Activated CD4-positive, CD25-positive, alpha-beta regulatory T cell treated with anti-CD3 and anti-CD28 coated beads, Interleukin-2, amount 50 U/mL, for 16 hours (primary cell): ENCODE data around the gene PDLIM7.
"Not testable (repeated sequence)": the region's sequence is repeated elsewhere in the genome, so short reads cannot be mapped to it uniquely, and the experiment has no call there.

Experiments
- DNase-seq: peaks from one replicate; pipeline ENCODE4 v3.0.0-alpha.2; 2020; ENCODE audit warnings: low read depth, low spot score

The PDLIM7 gene, protein sequence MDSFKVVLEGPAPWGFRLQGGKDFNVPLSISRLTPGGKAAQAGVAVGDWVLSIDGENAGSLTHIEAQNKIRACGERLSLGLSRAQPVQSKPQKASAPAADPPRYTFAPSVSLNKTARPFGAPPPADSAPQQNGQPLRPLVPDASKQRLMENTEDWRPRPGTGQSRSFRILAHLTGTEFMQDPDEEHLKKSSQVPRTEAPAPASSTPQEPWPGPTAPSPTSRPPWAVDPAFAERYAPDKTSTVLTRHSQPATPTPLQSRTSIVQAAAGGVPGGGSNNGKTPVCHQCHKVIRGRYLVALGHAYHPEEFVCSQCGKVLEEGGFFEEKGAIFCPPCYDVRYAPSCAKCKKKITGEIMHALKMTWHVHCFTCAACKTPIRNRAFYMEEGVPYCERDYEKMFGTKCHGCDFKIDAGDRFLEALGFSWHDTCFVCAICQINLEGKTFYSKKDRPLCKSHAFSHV

DNA sequence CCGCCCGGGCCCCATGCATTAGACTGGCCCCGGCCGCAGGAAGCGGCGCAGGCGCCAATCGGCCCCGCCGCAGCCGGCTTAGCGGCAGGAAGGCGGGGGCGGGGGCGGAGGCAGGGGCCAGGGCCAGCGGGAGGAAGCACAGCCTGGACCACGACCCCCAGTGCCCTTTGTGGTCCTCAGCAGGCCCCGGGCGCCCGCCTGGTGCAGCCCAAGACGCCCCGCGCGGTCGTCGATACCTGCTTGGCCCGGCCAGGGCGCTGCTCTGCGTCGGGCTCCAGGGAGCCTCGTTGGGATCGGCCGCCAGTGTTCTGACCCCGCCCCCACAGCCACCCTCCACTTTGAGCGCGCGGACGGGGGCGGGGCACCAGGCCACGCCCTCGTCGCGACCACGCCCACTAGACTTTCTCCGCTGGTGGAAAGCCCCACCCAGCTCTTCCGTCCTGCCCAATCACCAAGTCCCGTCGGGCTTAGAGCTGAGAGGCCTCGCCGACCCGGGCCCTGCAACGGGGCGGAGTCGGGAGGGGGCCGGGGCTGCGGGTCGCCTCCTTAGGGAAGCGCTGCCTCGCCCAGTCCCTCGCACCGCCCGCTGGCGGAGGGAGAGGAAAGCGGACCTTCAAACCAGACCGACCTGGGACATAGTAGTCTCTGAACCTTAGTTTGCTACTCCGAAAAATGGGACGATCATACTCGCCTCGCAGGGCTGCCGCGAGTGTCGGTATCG is at the start of gene PDLIM7:
PDLIM7 (minus strand) TSS at position 313 of the 721 bp plus-strand sequence. CDS start 1,092 bp downstream, outside the sequence.
- peak; percentile 85 for DNase-seq

DNA sequence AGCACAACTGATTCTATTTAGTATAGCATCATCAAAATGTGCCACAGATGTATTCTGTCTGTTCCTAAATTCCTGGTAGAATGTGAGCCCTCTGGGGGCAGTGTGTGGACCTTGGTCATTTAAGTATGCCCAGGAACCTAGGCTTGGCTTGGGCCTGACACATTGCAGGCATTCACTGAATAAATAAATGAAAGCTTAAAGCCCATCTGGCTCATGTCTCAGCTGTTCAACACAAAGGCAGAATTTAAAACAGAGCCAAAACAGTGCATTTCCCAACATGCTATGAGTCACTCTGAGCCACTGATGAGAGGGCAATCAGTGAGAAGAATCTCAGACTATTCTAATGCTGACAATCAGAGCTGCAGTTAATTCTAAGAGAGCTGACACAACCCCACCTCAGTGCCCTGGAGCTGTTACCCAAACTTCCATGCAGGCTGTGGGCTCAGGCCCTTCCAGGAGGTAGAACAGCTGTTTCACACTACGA is 48.9 kb upstream of the PDLIM7 start:
- no peak for DNase-seq

DNA sequence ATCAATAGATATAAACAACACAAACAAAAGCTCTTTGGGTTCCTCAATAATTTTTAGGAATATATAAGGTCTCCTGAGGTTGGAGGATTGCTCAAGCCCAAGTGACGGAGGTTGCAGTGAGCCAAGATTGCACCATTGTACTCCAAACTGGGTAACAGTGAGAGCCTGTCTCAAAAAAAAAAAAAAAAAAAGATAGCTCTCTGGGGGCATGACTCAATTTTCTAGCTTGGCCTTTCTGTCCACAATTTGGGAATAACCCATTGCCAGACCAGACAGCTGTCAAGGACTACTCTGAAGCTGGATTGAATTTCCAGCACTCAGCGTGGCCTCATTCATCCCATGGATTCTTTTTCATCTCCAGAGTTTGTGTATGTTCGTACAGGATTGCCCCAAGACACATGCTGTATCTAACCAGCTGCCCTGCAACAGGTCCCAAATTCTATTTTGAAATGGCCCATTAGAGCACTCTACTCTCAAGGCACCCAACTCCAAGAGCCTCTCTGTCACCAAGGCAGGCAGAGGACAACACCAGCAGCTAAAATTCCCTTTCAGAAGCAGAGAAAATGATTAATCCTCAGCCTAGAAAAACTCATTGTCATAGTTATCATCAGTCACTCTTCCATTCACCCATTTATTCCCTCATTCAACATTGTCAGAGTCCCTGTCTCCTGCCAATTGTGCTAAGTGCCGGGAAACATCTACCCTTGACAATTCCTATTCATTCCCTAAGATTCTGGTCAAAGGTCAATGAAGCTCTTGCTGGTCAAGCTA is 48.3 kb upstream of the PDLIM7 start:
- DNase-seq = no peak

DNA sequence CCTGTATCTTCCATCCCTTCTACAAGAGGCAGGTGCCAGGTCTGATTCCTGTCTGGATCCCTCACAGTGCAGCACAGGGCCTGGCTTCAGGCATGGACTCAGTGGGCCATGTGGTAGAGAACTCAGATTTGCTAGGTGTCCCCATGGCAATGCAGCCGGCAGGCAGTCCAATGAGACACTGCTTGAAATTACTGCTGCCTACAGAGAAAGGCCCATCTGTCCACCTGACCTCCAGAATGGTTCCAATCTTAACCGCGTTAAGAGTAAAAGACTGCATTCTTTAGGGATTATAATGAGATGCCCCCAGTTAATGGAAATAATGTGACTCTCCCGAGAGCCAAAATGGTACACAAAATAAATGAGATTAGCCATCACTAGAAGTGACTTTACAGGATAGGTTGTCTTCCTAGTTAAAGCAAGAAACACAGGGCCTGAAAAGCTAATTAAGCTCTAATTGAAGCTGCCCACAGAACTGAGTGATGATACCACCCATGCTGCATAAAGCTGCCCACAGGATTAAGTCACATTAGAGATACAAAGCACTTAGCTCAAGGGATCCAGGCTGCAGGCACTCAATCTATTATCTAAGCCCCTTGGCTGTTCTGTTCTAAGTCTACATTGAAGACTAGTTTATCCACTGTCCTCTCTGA is 45.5 kb upstream of the PDLIM7 start:
- no peak for DNase-seq

DNA sequence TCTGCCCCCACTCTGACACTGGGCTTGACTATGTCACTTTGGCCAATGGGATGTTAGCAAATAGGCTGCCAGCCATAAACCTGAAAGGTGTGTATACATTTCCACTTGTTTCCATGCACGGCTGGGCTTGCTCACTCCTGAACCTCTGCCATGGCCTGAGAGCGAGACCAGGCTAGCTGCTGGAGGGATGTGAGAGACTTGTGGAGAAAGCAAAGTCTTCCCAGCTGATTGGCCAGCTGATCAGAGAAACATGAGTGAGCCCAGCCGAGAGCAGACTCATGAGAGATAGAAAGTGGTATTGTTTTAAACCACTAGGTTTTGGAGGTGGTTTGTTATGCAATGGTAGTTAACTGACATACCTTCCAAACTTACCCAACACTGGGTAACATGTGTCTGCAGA is 43.0 kb upstream of the PDLIM7 start:
- DNase-seq = no peak

DNA sequence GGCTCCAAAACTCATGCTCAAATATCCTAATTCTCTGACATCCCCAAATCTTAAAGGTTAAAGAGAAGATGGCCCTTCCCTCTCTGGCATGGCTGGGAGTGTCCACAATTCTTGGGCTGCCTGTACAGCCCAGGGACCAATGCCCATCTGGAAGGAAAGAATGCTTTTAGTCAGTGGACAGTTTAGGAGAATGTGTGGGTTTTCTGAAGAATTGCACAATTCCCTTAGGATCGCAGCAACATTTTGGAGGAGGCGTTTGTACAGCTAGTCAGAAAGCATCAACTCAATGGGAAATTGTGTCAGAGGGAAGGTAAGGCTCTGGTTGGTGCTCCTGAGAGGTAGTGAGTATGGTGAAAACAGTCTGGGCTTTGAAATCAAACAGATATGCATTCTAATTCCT is 42.0 kb upstream of the PDLIM7 start:
- no peak for DNase-seq

DNA sequence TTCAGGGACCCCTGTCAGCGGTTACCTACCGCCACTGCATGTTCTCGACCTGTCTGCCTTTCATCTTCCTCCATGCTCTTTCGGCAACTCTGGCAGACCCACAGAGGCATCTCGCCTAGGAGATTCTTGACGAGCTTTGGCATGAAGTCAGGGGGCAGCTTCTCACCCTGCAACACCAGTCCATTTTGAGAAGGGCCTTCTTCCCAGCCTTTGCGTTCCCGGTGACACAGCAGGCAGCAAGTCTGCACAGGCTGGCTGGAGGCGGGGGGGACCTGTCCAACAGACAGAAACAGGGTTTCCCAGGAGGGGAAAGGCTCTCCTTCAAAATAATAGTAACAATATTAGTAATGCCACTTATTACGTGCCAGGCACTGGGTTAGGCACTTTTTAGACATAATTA is 41.5 kb upstream of the PDLIM7 start:
- DNase-seq = no peak

DNA sequence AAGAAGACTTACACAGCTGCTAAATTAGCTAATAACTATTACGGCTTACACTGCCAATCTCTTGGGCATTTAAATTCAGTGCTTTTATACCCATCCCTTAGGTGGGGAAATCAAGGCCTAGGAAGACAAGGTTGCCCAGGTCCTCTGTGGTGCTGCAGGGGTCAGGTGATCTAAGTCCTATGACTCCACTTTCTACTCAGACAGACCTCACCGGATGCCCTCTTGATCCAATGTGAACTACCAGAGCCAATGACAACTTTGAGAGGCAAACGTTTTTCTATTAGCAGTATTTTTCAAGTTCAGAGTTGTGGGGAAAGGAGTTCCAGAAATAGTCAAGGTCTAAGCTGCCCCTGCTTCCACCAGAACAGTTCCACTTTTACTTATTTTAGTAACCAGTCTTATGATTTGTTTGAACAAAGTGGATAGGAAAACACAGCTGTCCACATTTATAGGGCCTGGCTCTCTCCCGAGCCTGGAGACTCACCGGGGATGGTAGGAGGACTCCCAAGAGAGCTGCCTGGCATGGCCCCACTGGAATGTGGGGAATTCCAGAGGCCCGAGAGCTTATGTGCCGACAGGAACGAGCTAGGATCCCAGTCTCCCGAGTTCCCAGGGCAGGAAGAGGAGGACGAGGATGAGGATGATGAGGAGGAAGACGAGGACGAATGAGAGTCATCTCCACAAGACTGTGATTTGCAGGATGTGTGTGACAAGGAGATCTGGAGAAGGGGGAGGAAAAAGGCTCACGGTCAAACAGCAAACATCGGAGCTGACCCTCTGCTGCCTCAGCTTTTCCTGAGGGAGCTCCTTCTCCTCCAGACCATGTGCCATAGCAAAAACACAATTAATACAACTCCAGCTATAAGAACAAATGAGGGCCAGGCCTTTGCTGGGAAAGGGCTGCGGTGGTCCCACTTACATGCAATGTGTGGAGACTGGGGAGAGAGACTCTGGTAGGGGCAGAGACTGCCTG is 40.3 kb upstream of the PDLIM7 start:
- DNase-seq = no peak

DNA sequence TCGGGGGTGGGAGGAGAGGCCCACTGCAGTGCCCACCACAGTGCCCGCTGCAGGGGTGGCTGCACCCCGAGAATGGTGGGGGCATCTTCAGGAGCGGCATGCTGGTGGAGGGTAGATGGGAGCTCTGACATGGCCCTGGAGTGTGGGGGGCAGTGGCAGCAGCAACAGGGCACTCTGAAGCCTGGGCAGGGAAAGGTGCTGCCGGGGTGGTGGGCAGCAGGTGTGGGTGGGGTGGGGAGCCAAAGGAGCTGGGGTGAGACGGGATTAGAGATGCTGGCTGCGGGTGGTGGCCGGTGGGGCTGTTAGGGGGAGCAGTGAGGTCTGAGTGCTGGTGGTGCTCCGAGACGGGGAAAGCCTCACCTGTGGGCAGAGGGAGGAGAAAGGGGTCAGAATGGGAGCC is 39.0 kb upstream of the PDLIM7 start:
- DNase-seq = no peak

DNA sequence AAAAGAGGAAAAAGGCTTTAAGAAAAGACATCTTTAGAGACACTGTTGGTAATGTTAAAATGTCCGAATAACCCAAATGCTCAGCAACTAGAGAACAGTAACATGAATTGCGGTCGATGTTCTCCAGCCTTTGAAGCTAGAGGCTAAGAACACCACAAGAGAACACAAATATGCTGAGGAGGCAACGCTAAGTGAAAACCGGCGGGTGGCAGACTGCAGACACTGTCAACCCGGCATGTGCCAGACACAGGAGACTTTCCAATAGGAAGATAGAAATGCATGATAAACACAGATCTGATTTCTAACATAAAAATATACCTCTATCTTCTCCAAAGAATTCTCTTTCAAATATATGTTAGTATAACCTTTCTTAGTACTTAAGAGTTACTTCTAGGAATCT is 37.7 kb upstream of the PDLIM7 start:
- DNase-seq = no peak

DNA sequence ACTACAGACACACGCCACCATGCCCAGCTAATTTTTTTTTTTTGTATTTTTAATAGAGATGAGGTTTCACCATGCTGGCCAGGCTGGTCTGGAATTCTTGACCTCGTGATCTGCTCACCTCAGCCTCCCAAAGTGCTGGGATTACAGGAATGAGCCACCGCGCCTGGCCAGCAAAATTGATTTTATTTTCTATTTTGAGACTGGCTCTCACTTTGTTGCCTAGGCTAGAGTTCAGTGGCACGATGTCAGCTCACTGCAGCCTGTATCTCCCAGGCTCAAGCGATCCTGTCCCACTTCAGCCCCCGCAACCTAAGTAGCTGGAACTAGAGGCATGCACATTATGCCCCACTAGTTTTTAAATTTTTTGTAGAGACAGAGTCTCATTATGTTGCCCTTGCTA is 37.0 kb upstream of the PDLIM7 start:
- not testable (repeated sequence) for DNase-seq

DNA sequence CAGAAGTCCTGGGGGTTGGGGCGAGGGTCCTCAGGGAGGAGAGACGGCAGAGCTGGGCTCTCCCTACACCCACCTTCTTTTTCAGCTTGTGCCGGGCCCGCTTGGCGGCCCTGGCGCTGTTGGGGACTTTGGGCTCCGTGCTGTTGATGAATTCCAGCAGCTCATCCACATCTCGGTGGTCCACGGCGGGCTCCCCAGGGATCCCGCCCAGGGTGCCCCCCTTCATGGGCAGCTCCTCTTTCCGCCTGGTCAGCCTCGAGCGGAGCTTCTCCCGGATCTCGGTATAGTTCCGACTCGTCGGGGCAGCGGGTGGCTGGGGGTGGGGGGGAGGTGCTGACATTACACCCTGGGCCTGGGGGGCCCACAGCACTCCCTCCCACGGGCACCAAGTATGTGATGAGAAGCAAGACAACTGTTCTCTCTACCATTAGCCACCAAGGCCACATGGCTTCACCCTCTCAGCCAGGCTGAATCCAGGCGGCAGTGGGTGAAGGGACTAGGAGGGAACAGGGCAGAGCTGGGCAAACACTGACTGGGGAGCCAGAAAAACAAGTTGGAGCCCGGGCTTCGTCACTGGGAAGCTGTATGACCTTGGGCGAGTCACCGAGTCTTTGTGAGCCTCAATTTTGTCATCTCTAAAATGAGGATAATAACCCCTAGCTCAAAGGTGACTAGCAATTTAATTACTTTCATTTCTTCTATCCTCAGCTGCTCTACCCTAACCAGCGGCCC is 34.0 kb upstream of the PDLIM7 start:
- no peak for DNase-seq

DNA sequence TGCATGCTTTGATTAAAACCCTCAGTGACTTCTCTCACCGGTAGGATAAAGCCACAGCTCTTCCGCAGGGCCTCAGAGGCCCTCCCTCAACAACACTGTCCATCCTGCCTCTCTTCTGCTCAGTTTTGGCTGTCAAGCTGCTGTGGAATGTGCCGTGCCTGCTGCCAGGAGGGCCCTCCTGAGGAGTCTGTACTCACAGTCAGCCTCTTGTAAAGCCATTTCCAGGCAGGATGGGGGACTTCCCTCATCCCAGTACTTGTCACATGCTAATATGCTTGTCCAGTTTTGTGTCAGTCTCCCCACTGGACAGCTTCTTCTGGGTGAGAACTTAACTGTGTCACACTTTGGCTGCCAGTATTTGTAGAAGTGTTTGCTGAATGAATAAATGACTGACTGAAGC is 33.2 kb upstream of the PDLIM7 start:
- DNase-seq = no peak

DNA sequence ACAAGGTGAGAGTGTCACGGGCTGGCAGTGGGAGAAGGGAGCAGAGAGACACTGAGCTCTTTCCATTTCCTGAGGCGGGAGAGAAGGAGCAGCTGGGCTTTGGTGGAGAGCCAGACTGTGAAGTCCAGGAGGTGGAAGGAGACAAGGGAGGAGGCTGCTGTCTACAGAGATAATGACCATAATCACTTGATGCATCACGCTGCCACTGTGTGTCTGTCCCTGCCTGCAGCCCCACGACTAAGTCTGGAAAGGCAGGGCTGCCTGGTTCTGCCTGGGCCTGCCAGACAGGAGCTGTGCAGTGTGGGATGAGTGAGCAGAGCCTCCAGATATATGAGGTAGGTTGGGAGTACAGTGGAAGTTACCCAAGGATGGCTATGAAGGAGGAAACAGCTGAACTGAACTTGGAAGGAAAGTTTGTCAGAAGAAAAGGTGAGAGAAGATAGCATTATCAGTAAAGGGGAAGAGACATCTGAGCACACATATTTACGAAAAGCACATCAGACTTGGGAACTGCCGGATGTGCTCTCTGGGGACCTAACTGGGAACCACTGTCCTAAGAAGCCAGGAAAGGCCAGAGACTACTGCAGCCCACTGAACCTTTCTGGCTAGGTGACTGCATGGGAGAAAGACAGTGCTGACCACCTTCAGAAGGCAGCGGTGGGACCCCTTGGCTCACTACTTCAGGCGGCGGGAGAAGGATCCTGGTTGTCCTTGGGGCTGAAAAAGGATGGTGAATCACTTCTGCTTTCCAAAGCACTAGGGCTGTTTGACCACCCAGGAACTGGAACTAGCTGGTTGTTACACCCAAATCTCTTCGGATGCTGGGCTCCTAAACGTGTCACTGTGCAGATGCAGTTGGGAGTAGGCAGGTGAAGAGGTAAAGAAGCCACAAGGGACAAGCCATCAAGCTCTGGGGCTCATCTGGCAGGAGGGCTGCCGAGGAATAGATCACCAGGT is 32.1 kb upstream of the PDLIM7 start:
- no peak for DNase-seq

DNA sequence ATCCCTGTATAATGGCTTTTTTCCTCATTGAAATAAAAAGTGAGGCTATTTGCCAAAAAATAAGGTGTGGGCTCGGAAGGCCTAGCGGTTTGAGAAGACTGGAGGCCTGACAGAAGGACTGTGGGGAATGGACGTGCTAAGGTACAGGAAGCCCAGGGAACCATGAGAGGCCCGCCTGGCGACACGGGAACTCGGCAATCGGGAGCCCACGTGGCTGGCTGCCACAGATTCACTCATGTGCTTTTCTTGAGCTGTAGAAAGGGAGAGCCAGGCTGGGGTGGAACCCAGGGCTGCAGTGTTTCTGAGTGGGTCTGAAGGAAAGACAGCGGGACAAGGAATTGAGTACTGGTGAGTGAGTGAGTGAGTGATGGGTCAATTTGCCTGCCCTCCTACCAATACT is 31.2 kb upstream of the PDLIM7 start:
- DNase-seq = no peak

DNA sequence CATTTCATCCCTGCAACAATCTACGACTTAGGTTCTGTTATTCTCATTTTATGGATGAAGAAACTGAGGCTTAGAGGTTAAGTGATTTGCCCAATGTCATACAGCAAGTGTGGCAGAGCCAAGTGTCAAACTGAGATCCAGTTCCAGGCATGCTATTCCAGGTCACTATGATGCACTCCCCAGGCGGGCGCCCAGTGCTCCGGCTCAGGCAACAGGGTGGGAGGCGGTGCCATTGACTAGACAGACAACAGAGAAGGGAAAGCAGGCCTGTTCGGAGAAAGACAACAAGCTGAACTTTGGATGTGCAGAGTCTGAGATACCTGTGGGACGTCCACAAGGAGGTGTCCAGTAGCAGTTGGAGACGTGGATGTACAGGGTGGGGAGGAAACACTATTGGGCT is 30.2 kb upstream of the PDLIM7 start:
- DNase-seq = no peak

DNA sequence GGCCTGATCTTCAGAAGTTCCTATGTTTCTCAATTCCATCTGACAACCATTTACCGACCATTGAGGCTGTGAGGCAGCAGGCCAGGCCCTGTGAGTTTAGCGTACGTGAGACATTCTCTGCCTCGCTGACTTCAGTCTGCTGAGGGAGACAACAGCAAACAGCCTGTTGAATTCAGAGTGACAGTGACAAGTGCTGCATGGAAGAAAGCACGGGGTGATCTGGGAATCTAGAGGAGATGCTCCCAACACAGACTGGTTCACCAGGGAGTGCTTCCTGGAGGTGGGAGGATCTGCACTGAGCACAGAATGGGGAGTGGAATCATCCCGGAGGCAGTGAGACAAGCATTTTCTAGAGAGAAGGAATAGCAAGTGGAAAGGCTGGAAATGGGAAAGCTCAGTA is 29.4 kb upstream of the PDLIM7 start:
- DNase-seq = no peak

DNA sequence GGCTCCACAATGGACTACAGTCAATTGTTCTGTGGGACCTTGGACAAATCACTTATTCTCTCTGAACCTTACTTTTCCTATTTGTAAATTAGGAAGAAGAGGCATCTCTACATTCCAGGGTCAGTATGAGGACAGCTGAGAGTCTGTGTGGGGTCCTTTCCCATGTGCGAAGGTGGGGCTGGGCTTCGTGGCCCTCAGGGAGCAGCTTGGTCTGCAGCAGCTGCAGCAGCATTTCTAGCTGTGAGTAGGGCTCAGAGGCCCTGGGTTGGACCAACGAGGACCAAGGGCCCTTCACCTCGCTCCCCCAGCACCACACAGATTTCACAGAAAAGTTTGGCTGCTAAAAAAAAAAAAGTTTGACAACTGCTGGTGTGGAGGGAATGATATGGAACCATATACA is 28.8 kb upstream of the PDLIM7 start:
- DNase-seq = no peak
